ENCODE measurements around the gene CYP11A1.

CYP11A1 gene

DNA sequence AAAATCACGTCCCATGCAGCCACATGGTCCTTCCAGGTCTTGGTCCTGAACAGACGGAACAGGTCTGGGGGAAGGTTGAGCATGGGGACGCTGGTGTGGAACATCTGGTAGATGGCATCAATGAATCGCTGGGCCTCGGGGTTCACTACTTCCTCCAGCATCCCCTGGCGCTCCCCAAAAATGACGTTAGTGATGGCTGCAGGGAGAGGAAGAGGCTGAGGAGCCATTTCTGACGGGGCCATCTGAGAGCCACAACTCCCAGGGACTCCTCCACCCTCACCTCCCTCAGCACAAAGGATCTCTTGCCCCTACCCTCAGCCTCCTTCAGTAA lies 23.7 kb downstream of the CYP11A1 start:
- no peak for DNase-seq

DNA sequence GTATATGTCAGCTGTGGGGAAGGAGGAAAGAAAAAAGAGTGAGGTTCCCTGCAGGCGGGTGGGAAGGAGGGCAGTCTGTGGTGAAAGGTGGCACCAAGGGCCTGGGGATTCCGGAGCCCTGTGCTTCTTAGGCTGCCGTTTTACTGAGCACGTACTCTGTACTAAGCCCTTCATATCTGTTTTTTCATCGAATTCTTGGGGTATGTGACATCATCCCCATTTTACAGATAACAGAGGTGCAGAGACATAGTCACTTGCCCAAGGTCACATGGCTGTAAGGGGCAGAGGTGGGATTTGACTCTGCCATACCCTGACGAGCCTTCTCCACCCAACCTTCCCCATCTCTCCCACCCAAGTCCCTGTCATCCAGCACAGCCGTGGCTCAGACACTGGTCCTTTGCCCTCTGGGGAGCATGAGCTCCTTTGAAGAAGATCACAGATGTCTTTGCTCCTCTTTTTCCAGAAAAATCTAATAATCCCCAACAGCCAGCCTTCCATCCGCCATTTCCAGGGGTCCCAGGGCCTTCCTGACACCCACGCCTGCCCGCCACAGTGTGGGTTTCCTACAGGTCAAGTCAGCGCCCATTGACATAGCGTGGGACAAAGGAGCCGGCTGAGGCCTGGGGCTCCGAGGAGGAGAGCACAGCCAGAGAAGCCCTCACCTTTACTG lies 24.2 kb downstream of the CYP11A1 start:
- DNase-seq = no peak

DNA sequence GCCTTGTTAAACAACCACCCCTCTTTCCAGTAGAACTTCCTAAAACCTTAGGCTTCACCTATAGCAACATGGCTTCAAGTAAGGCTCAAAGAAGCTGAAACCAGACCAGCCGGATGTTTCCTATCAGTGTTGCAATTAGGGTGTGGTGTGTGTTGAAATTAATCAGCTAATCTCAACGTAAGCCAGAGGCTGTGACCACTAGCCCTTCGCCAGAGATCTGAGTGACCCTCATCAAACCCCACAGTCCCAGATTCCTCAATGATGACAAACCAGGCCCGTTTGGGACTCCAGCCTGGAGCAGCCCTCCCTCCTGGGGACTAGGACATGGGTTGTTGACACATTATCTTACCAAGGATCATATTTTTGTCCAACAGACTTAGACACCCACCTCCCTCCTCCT lies 27.3 kb downstream of the CYP11A1 start:
- no peak for DNase-seq

DNA sequence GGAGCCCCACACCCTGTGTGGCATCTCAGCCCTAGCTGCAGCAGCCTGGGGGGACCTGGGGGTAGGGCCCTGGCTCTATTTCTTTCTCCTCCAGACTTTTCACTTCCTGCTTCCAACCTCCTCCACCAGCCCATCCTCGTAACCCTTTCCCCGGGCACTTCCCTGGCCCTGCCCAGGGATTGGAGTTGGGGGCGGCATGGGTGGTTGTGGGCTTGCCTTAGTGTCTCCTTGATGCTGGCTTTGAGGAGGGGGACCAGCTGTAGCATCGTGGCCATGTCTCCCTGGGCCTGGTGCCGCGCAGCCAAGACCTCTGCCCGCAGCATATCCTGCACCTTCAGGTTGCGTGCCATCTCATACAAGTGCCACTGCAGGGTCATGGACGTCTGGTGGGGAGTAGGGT lies 28.1 kb downstream of the CYP11A1 start:
- no peak for DNase-seq

DNA sequence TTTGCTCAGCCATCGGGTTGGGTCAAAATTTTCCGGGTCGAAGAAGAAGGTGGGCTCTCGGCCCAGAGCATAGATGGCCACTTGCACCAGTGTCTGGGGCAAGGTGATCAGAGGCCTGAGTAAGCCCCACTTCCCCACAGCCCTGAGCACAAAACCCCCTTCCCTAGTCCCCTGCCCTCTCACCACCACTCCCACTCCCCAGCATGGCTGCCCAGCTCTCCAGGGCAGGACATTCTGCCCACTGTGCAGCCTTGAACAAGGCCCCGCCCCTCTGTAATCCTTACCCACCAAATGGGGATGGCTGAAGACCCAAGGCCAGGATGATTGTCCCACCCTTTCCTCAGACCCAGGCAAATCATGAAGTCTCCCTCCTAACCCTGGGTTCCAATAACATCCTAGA lies 28.8 kb downstream of the CYP11A1 start:
- no peak for DNase-seq

DNA sequence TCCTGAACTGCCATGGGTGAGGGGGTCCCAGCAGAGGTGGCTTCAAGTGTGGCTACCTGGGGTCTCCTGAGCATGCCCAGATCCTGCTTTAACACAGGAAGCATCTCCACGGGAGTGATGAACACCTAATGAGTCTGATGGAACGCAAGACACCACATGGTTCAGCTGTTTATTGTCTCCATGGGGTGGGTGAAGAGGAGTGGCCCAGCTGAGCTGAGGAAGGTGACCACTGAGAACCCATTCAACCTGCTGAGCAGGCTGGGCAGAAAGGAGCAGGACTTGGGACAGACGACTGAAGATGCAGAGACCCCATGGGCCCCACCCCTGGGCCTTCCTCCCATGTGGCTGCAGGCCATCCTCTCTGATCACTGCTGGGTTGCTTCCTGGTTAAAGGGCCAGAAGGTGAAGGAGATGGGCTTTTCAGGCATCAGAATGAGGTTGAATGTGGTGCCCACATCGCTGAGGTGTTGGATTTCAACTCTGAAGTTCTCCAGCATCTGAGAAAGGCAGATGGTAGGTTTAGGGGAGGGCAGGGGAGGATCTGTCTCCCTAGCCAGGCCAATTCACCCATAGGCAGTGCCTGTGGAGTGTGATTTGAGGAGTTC lies 29.7 kb downstream of the CYP11A1 start:
- no peak for DNase-seq

DNA sequence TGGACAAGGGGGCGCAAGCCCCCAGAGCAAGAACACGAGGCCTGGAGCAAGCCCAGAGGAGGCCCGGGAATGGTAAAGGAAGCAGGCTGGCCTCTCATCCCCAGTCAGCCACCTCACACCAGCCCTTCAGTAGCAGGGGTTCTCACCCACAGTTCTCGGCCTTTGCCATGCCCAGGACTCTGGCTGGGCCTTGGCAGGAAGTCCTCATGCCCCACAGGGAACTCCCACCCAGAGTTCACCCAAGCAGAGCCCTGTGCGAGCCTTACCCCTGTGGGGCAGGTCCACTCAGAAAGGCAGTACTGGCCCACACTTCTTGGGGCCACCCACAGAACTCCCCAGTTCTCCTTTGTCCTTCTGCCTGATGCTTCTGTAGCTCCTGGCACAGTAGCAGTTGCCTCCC lies 30.3 kb downstream of the CYP11A1 start:
- DNase-seq = no peak

DNA sequence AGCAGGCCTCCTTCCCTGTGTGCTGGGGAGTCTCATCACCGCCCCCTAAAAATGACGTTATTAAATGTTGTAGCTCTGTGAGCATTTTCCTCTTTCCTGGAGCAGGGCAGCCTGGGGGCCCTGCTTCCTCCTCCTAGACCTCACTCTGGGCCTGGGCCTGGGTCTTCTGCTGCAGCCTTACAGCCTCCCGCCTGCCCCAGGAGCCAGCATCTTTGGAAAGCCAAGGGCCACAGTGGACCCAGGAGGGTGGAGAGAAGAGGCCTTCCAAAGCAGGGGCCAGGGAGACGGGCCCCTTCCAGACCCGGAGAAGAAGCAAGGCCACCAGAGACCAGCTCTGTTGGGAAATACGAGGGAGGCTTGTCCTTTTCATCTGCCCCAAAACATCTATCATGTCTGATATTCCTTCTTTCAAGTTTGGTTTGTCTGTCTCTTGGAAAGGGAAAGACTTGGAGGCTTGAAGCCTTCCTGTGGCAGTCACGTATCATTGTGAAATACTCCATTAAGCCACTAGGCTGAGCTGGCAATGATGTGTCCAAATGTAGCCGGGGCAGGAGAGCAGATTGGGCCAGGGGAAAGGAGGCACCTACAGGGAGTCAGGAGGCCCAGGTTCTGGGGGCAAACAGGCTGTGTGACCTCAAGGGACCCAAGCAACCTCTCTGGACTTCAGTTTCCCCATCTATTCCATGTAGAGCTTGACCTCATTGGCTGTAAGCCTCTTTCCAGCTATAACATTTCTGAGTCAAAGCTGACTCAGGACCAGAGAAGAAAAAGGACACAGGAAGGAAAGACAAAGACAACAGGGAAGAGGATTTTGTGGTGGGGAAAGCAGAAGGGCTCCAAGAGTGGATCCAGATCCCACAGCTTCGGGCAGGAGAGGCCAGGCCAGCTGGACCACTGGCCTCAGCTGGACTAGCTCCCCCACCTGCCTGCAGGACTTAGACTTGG lies 31.1 kb downstream of the CYP11A1 start:
- no peak for DNase-seq

DNA sequence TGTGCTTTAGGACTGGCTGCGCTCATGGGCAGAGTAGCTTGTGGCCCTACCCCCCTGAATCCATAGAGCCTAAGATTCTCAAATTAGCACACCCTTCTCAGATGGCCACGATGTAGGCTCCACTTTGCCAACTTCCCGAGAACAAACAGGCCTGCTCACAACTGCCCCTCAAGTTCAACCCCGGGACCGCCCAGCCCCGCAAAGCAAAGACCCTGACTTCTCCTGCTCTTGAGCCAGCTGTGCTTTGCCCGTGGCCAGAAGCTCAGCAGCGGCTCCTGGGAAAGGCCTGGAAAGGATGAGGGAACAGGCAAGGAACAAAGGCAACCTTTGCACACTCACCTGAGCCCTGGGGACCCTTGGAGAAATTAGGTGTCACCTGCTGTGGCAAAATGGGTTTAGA lies 32.0 kb downstream of the CYP11A1 start:
- no peak for DNase-seq

DNA sequence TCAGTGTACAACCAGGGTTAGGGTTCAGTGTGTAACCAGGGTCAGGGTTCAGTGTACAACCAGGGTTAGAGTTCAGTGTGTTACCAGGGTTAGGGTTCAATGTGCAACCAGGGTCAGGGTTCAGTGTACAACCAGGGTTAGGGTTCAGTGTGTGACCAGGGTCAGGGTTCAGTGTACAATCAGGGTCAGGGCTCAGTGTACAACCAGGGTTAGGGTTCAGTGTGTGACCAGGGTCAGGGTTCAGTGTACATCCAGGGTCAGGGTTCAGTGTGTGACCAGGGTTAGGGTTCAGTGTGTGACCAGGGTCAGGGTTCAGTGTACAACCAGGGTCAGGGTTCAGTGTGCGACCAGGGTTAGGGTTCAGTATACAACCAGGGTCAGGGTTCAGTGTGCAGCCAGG lies 33.3 kb downstream of the CYP11A1 start:
- DNase-seq = no peak

DNA sequence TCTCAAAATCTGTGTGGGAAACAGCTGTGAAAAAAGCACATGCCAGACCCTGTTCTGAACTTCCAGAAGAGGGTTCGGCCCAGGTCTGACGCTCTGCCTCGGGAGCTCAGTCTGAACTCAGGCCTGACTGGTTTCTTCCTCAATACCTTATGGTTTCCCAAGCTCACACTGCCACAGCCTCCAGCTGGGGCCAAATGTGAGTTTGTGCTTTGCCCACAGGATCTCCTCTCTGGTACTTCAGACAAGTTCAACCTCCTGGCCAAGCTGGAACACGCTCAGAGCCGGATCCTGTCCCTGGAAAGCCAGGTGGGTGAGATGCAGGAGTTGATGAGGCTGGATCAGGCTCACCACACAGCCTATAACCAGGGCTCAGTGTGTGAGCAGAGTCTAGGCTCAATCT lies 33.8 kb downstream of the CYP11A1 start:
- DNase-seq = no peak

DNA sequence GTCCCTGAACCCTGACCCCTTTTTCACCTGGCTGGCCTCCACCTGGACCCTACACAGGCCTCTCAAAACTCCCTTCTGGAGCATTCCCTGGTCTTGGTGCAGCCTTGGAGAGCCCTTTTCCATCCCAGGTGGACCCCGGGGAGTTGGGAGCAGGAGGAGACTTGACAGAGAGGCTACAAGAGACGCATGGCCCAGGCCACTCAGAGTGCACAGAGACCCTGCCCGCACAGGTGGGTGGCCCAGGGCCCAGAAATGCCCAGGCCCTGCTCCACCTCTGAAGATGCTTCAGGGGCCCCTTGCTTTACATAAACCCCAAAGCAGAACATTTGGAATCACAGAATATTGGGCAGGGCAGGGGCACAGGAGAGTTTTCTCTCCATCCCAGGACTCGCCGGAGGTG lies 34.4 kb downstream of the CYP11A1 start:
- no peak for DNase-seq

DNA sequence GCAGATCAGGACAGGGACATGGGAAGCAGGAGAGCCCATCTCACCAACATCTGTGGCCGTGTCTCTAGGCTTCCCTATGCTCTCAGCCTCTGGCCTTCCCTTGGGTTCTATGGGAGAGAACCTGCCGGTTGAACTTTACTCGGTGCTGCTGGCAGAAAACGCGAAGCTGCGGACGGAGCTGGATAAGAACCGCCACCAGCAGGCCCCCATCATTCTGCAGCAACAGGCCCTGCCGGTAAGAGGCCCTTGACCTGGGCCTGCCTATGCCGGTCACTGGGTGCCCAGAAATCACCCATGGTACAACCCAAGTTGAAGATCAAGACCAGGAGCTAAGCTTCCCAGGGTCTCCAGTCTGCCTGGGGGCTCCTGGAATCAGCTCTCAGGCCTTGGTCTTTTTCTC lies 34.8 kb downstream of the CYP11A1 start:
- no peak for DNase-seq

DNA sequence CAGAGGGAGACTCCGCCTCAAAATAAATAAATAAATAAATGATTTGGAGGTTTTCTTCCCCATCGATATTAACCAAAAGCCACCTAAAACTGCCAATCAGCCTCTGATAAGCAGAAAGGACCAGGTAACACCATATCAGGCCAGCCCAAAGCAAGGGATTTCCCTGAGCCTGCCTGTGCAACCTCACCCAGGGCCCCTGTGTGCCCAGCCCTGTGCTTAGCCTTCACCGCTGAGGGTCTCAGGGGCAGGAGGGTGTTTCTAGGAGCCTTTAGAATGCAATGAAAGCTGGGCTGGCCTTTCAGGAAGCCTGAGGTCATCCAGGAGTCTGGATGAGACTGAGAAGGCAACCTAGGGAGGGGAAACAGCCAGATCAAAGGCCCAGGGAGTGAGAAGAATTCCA lies 35.4 kb downstream of the CYP11A1 start:
- DNase-seq = no peak

DNA sequence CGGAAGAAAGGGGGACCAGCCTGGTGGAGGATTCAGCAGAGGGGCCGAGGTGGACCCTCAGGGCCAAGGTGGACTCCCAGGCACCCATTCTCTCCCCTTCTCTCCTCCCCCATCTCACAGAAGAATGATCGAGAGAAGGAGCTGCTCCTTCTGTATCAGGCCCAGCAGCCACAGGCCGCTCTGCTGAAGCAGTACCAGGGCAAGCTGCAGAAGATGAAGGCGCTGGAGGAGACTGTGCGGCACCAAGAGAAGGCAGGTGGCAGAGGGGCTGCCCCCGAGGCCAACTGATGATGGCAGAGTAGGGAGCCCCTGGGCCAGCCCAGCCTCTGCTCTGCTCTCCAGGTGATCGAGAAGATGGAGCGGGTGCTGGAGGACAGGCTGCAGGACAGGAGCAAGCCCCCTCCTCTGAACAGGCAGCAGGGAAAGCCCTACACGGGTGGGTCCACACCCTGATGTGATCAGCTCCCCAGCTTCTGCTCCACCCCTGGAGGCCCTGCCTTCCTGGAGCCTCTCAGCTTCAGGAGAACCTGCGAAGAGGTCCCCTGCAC lies 36.5 kb downstream of the CYP11A1 start:
- no peak for DNase-seq

DNA sequence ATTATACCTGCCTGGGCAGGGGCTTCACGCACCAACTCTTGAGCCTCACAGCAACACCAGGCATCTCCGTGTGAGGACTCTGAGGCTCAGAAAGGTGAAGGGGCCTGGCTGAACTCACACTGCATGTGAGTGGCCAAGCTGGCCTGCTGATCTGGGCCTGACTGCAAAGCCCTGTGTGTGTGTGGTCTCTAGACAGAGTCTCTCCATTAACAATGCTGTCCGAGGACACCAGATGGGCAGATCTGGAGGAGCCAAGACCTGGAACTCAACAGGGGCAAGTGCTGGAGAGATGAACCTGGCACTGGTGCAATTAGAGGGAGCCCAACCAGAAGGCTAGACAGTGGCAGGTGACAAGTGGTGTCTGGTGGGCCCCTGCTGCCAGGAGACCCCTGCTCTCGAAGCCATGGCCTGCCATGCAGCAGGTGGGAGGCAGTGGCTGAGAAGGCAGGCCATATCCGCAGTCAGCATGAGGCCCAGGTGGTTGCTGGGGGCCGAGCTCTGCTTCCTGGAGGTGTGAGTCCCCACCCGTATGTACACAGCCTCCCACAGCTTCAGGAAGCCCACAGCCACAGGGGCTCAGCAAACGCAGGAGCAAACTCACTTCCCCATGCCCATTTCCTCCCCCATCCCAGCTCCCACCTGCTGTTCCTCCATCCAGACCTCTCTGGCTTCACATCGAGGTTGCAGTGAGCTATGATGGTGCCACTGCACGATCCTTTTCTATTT lies 39.0 kb downstream of the CYP11A1 start:
- no peak for DNase-seq

DNA sequence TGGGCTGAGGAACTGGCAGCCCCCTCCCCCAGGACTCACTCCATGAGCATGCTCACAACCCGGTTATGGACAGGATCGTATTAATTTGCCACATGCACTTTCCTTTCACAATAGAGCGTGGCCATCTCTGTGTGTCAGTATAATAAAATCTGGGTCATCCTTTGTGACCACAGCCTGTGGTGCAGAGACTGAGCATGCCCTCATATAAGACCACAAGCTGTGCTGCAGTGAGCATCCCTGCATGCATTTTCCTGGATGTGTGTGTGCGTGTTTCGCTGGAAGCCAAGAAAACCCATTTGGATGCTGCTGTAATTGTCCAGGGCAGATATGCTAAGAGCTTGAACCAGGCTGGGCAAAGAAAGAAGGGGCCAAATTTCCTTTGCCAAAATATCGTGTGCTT lies 39.7 kb downstream of the CYP11A1 start:
- DNase-seq = no peak

DNA sequence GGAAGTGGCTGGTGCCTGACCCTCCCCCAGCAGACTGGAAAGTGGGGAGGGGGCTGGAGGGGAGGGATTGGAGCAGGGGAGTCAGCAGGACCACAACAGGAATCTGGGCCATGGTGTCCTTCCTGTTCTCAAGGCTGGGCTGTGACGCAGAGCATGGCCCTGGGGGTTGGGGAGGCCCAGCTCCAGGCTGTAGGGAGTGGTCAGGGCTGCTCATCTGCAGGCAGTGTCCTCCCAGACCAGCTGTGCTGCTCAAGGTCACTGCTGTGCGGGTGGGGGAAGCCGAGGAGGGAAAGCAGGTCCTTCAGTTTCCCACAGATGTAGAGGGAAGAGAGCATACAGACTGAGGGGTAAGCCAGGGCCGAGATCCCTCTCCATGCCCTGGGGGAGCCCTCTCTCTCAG lies 40.7 kb downstream of the CYP11A1 start:
- DNase-seq = no peak

DNA sequence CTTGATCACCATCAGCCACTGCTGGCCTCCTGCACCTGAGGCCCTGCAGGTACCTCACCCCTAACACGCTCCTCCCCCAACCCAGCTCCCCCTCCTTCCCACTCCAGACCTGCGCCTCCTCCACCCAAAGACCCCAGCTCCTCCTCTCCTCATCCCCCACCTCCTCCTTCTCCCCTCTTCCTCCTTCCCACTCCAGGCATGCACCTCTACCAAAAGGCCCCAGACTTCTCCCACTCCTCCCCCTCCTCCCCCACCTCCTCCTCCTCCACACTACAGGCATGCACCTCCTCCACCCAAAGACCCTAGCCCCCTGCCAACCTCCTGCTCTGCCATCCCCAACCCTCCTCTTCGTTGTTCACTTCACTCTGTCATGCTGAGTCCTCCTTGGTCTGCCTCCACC lies 42.7 kb downstream of the CYP11A1 start:
- no peak for DNase-seq

DNA sequence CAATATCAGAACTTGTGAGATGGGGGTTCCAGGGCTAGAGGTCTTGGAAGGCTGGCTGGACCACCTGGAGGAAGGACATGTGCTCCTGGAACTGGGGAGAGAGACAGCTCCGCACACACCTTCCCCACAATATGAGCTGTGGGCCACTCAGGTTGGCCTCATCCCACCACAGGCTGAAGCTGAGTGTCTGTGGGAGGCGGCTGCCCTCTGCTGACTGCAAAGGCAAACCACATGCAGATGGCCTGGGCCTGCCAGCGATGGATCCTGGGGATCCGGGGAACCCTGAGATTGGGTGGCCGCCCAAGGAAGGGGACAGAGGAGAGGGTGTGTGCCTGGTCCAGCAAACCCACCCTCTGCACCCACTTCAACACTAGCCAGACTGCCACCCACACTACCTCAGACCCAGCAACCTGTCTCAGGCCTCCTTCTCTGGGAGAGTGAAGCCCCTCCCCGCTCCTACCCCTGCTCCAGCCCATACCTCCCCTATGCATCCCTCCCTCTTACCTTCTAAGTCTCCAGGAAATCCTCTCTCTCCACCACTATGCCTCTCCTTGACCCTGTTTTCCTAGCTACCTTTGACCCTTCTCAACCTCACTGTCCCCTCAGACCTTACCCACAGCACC lies 44.8 kb downstream of the CYP11A1 start:
- DNase-seq = peak; percentile 62

DNA sequence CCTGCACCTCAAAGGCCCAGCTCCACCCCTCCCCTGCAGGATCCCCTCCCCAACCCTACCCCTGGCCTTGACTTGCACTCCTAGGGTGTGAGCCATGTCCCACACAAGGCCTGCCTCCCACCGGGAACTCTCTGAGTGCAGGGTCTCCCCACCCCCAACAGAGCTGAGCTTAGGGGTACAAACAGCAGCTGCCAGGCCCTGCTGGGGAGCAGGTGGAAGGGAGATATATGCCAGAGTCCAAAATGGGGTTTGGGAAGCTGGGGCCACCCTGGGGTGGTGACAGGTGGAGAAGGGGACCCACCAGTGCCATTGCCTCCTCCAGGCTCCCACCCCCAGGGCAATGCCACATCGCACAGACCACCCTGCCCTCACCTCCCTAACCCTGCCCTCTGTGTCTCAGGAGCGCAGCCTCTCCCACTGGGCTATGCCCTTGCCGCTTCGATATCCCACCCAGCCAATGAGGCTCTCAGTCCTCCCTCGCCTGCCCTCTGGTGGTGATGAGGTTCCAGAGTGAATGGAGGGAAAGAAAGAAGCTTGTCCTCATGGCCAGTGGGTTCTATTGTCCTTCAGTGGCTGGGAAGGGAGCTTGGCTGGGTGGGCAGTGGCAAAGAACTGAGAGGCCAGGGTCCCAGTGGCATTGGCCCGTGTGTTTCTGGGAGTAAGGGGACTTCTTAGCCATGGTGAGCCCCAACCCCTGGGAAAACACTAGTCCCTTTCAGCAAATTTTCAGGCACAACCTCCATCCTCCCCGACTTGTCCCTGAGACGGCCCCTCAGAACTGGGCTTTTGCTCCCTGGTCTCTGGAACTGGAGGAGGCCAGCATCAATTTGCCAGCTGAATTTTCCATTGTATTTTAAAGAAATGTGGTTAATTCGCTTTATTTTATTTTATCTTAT lies 46.8 kb downstream of the CYP11A1 start:
- peak; percentile 18 for DNase-seq

Data from activated CD4-positive, alpha-beta T cell treated with anti-CD3 and anti-CD28 coated beads, Interleukin-2, amount 50 U/mL, for 16 hours (primary cell).